Ureter (tissue), 1 donor: ENCODE data around the gene S100A12. TPM values are rescaled to one million over a fixed set of nuclear protein-coding genes. Genes with fewer than 3 reads are reported as not detected.
"Not testable (repeated sequence)": the region's sequence is repeated elsewhere in the genome, so short reads cannot be mapped to it uniquely, and the experiment has no call there.

Source experiments
- DNase-seq: peaks from one replicate; pipeline ENCODE4 v3.0.0-alpha.2; 2020; ENCODE audit warnings: low spot score
- total RNA-seq: library from RNA; stranded (reverse); gene quantifications from one replicate; pipeline ENCODE4 v1.2.4, GENCODE V29; 2023
- donor health status: DM: yes; HTN: yes; CAD: no.

The S100A12 gene
- total RNA-seq, result not detected

DNA sequence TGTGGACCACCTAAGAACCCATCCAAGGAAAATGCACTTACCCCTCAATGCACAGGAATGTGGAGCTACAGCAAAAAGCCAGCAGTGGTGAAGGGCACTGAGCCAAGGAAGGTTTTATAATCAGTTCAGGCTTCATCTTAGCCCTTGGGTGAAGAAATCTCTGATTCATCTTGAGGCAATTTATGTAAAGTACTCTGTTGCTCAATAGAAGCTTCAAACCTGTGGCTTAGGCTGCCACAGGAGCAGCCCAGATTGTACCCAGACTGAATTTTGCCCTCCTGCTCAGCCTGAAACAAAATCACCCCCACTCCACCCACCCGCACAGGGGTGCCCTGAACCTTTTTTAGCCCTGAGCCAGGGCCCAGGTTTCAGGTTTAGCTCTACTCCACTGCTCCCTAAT, at the start of gene S100A12:
Gene S100A12 (minus strand): TSS at position 111 of the 400 bp plus-strand sequence. CDS start 1,029 bp downstream, outside the sequence.
- DNase-seq, result no peak

DNA sequence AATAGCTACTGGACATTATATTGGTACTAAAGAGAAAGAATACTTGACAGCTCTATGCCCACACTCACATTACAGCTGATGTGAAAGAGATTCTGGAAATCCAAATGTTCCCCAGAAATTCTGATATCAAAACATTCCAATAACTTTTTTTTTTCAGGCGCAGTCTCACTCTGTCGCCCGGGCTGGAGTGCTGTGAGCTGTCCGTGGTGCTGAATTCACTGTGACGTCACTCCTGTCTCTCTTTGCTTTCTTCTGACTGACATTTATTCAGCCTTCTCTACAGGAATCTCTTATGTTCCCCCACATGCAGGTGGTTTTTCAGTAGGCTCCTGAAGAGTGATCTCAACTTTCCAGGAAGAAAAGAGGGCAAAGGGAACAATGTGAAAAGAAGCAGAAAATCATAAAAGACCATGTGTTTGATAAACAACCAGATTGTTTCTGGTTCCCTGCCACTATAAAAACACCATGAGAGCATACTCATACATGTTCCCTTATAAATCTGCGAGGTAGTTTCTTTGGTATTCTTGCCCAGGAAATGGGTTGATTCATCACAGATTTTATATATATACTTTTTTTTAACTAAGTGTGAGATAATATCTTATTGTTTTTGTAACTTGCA, 47.1 kb upstream of the S100A12 start:
- peak; percentile 70 for DNase-seq

DNA sequence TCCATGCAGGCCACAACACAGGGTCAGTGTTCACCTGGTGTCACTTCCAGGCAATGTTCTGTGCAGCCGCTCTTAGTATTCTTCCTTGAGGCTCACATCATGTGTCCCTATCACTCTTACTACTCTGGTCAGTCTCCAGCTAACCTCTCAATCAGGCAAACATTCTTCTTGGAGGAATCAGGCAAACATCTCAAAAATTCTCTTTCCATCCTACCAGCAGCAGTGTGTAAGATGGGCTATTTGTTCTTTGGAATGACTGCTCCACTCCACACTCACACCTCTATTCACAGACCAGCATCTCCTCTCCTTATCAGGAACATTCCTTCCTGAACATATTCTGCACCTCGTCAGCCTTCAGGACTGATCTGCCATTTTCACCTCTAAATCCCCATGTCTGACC, 44.9 kb upstream of the S100A12 start:
- no peak for DNase-seq

DNA sequence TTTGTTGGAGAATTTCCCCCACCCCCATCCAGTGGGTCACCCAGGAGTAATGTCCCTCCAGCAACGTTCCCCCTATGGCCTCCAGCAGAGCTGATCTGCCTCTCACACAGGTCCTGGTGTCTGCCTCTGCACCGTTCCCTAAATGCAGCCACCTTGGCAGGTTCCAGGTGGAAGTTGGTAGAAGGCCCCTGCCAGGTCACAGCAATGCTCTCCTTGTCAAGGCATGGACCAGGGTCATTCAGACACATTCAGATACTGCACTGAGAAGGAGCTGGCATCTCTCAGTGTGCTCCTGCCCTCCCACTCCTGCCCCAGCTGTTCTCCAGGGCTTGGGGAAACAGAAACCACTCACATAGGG, 44.0 kb upstream of the S100A12 start:
- DNase-seq, result peak; percentile 17

DNA sequence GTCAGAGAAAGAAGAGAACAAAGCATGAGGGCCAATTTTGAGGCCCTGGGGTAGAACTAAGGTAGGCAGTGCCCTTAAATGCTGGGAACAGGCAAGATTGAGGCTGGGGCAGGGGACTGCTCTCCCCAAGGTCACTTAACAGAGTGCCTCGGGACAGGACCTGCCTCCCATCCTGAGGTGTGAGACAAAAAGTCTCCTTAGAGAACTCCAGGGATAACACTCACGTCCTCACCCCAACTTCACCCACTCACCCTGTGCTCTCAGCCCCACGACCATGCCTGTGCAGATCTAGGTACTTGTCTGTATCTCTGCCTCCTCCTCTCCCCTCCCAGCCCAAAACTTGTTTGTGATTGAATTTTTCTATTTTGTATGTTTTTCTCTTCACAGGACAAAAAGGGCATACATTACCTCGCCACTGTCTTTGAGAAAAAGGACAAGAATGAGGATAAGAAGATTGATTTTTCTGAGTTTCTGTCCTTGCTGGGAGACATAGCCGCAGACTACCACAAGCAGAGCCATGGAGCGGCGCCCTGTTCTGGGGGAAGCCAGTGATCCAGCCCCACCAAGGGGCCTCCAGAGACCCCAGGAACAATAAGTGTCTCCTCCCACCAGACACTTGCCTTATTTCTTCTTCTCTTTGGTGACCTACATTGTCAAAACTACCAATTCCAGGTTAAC, 43.5 kb upstream of the S100A12 start:
- DNase-seq, result not testable (repeated sequence)

DNA sequence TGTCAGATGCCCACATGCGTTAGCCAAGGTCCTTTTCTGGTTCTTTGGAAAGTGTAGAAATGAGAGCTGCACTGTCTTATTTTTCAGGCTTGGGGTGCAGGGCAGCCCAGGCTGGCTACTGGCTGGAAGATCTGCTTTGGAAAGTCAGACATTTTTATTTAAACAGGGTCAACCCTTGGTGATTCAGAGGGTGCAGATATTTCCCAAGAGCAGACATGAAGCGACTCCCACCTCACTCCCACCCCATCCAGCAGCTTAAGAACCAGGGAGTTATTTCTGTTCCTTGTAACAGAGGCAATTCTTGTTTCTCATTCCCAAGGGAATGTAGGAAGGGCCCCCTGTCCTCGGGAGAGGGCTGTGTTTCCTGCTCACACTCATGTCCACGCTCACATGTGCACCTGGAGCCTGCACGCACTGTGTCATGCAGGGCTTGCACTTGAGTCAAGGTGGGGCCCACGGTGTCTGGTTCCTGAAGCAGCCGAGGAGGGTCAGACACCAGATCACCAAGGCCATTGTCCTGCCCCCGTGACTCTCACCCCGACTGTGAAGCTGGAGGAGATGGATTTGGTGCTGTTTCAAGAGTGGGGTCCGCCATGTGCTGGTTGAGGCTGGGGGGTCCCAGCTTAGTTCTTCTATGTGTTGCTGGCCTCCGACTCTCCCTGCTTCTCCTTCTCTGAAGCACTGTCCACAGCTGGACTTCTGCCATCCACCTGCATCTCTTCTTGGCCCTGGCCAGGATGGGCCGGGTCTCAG, 41.9 kb upstream of the S100A12 start:
- peak; percentile 13 for DNase-seq

DNA sequence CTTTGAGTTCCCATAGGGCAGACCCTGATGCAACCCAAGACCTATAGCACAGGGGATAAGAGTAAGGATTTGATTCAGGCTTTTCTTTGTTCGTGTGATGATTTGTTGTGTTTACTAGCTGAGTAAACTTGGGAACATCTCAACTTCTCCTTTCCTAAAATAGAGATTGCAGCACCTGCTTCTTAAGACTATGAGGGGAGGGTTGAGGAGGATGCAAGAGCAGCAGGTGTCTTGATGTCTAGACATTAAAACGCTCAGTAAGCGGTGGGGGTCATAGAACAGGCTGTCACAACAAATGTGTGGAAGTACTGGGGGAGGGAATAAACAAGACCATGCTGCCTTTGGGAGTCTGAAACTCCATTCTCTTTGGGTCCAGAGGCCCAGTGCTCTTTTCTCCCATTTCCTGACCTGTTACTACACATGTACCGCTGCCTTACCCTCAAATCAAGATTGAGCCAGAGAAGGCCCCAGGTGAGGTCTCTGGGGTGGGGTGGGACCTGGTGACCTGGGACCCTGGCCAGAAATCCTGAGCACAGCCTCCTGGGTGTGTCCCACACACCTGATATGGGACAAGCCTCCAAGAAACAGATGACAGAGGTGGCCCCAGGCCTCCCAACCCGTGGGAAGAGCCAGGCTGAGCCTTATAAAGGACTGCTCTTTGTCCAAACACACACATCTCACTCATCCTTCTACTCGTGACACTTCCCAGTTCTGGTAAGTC, 40.6 kb upstream of the S100A12 start, which contains the start of gene S100A7A:
Gene S100A7A (plus strand): TSS at position 671 of the 721 bp plus-strand sequence. CDS start 1,563 bp downstream, outside the sequence.
- peak; percentile 12 for DNase-seq

DNA sequence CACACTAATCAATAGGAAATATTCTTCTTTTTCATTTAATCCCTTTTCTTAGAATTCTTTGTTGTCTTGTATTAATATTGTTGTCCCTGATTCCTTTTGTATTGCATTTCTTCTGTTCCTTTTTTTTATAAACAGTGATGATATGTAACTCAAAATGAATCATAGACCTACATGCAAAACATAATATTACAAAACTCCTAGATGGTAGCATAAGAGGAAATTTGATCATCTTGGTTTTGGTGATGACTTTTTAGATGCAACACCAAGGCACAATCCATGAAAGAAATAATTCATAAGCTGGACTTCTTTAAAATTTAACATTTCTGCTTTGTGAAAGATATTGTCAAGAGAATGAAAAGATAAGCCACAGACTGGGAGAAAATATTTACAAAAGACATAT, 38.5 kb upstream of the S100A12 start:
- DNase-seq, result not testable (repeated sequence)

DNA sequence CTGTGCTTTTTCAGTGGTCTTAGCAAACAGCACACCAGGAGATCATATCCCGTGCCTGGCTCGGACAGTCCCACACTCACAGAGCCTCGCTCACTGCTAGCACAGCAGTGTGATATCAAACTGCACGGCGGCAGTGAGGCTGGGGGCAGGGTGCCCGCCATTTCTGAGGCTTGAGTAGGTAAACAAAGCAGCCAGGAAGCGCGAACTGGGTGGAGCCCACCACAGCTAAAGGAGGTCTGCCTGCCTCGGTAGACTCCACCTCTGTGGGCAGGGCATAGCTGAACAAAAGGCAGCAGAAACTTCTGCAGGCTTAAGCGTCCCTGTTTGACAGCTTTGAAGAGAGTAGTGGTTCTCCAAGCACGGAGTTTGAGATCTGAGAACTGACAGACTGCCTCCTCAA, 31.9 kb upstream of the S100A12 start:
- not testable (repeated sequence) for DNase-seq

DNA sequence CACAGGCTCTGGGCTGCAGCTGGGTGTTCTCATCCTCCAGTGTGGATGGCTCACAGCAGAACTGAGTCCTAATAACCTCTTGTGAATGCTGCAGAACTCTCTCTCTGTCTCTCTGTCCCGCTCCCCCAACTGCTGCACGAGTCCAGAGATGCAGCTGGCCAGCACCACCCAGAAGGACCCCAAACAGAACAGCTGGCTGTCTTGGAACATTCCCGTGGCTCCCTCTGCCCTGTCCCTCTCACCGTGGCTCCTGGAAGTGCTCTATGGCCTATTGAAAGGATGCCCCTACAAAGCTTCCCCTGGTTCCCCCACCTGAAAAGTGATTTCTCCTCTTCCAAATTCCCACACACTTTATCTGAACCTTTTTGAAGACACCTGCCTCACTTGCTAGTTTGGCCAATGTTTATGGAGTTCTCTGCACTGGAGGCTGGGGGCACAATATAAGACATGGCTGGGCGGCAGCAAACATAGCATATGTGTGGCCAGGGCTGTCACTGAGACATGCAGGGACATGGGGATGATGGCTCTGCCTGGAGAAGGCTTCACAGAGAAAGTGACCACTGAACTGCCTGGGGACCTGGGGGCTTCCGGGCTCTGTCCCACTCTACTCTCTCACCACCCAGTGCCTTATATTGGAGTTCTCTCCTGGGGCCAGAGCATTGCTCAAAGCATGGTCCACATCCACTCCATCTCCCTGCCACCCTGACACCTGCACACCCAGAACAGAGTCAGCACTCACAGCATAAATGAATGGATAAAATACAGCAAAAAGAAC, 30.6 kb upstream of the S100A12 start:
- not testable (repeated sequence) for DNase-seq

DNA sequence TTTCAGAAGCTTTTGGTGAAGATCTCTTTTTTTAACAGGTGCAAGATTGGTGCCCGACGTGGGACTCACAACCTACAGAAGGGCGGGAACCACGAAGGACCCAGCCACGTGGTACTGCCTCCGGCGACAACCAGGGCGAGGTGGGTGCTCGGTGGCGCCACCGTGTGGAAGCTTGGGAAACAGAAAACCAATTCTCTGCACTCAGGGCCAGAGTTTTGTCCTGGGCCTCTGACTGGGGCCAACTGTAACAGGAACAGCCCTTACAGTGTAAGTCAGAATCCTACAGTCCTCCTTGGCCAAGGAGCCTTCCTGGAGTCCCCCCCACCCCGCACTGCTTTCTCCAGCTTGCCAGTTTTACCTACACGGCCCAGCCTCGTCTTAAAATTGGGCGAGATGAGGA, 29.3 kb upstream of the S100A12 start:
- DNase-seq, result no peak

DNA sequence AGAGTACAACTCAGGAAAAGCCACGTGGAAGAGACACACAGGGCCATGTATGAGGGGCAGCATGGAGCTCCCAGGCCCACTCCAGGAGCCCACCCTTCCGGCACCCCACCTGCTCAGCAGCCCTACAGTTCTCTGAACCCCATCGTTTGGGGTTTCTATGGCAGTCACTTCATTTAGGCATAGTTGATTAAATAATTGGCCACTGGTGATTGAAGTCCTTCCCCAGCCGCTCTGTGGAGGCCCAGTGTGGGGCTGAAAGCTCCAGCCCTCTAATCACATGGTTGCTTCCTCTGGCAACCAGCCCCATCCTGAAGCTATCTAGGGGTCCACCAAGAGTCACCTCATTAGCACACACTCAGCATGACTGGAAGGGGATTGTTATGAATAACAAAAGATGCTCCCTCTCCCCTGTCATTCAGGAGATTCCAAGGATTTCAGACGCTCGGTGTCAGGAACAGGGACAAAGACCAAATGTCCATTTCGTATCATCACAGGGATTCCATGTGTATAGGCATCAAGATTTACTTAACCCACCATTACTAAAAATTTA, 28.7 kb upstream of the S100A12 start:
- DNase-seq, result no peak

DNA sequence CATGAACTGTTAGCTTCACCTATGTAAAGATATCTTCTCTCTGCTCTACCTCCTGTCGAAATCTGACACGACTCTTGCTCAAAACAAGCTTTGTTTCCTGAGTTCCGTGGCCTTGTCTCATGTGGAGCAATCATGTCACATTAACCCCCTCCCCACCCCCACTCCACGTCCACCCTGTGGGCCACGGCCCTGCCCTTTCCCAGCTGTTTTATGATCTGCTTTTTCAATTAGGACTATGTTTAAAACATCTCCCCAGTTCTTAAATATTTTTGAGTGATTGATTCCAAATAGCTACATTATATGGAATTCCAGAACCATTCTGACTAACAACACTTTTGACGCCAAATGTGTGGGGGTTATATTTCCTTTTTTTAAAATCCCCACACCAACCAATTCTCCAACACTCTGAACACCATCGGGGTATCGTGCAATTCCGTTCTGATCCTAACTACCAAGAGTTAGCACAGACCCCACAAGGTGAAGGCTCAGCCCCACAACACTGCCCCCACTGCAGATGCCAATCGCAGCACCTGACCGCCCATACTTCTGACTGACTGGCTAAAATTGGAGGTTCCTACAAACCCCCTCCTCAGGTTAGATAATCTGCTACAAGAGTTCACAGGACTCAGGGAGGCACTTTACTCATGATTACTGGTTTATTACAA, 28.1 kb upstream of the S100A12 start:
- no peak for DNase-seq

DNA sequence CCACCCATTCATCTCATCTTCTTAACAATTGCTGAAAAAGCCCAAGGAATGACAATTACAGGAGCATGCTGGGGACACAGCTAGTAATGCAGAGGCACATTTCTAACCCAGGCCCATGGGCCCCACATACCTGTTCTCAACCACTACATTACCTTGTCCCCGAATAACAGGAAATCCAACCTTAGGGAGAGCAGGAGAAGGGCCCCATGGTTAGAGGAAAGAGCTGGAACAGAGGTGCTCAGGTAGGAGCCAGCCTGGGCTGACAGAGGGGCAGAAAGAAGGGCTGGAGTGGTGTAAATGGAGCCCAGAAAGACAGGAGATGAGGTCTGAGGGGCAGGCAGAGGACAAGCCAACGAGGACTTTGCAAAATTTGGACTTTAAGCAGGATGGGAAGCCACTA, 26.8 kb upstream of the S100A12 start:
- DNase-seq, result no peak

DNA sequence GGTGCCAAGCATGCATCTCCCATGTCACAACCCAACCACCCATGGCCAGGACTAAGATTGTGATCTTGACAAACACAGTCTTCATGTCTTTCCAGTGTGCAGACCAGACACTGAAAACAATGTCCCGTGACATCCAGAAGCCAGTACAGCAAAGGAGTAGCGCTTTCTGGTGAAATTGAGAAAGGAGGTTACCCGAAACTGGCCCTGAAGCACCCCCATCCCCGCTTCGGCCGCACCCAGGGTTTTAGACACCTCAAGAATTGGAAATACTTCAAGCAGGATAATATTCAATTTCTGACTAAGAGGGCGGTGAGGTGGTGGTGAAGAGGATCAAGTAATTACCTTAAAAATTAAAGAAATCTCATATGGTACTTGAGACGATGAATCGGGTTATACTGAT, 26.0 kb upstream of the S100A12 start:
- no peak for DNase-seq

DNA sequence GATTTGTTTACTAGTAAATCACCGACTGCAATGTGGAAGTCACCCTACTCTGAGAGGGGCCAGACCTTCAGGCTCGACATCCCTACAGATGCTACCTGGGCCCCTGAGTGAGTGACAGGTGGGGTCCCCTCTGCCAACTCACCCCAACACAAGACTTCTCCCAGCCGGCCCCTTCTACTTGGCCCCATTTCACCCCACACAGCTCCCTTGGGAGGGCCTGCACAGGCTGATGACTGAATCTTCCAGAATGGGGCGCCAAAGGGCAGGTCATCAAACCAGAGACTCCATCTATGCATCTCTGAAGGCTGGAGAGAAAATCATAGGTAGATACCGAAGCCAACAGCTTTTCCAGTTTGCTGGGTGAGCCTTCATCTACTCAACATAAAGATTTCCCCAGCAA, 24.8 kb upstream of the S100A12 start:
- no peak for DNase-seq

DNA sequence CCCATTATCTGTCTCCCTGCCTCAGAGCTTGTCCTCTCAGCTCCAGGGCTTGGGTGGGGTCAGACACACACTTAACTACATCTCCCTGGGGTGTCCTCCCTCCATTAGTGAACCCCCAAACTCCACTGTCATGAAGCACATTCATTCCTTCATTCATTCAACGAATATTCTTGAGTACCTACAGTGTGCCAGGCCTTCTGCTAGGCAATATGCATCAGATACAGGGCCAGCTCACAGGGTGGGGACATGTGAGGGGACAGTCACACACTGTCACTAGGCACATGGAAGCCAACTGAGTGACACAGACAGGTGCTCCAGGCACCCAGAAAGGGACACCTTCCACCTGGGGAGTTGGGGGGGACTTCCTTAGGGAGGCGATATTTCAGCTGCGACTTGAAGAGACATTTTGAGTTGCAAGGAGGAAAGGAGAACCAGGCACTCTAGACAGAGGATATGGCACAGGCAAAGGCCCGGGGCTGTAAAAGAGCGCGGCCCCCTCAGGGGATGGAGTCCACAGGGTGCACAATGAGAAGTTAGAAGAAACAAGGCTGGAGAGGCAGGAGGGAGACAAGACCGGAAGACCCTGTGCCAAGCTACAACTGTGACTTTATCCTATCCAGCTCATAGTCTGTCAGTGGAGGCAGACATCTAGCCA, 24.1 kb upstream of the S100A12 start:
- DNase-seq, result no peak

DNA sequence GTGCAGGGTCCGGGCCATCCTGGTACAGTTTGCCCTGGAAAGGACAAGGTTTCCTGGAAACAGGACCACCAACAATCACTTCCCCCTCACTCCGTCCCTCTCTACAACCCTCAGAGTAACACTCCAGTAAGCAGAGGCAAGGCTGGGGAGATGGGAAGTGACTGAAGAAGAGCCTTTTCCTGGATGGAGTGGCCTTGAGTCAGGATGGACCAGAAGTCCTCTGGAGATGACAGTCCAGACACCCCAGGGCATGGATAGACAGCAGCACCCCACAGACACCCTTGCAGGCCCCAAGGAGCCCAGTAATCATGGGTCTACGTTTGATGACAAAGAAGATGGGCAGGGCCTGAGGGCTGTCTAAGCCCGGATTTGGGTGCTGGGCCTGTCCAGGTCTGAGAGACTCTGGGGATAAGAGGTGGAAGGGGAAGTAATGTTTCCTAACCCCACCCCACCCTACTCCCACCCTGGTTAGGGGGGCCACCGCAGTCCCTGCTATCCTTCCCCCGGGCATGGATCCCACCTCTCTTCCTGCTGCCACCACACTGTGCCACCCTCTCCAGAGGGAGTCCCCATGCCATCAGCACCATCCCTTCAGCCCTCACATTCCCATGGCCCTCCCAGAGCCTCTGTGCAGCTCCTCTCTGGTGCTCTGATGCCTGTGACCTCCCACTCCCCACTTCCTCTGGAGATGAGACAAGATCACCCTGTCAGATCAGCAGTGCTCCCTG, 22.7 kb upstream of the S100A12 start:
- DNase-seq, result no peak
